NCI-H146 treated with DMSO at 0.1 percent for 48 hours (cell line): ENCODE measurements around the gene S100A4.
"Not testable (repeated sequence)": the region's sequence is repeated elsewhere in the genome, so short reads cannot be mapped to it uniquely, and the experiment has no call there.

Experiments
- DNase-seq: peaks from one replicate; lab custom pipeline; 2025; ENCODE audit not compliant: unreplicated experiment; lab: John Stamatoyannopoulos, UW

The S100A4 gene

DNA sequence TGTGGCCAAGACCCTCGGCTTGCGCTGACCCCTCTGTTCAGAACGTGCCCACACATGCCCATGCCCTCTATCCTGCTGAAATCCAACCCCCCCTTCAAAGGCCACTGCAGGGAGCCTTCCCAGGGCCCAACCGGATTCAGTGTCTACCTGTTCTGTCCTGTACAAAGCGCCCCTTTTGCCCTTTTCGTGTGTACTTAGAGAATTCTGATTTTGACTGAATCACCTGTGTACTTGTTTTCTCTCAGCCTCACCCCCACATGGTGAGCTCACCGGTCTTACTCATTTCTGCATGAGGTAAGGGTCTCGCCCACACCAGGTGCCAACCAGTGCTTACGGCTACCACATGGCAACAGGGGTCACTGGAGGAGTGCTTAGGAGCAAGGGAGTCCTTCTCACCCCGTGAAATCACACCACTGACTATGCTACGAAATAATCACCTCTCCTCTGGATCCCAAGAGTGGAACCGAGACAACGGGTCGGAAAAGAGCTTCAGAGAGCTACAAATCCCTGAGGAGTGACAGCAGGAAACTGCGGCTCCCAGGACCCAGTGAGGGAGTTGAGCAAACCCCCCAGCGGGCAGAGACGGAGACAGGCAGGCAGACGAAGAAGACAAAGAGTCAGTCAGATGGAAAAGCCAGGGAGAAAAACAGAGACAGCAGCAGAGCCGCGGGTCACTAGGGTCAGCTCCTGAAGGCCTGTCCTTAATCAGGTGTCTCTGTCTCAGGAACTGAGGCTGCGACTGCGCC, 22.2 kb upstream of the S100A4 start:
- DNase-seq = no peak

DNA sequence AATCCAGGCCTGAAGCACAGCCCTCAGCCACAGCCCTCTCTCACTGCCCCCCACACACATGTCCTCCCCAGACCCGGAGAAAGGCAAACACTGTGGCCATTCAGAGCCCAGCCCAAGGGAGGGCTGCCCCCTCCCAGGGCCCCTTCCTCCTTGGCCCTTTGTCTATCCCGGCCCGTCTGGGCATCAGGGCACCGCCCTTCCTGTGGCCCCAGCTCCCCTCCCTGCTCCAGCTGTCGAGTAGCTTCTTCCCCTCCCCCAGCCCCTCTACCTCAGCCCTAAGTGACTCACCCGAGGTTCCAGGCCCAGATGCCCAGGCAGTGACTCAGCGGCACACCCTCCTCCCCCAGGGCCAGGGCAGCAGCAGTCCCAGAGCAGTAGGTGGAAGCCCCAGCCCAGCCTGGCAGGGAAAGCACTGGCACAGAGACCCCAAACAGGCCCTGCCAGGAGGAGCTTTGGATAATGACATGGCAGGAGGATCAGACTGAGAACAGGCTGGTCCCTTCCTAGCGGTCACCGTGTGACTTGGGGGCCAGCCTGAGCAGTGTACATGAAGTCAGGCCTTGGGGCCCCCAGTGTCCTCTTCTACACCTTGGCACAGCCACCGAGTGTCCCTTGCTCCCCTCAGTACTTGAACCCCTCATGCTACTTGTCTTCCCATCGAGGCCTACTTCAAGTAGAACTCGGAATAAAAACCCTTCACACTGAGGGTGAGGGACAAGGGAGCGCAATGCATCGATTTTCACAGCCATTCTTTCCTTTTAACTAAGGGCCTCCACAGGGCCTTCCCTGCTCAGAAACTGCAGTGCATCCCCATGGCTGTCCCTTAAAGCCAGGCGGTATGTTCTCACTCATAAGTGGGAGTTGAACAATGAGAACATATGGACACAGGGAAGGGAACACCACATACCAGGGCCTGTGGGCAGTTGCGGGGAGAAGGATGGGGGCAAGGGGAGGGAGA, 21.1 kb upstream of the S100A4 start:
- DNase-seq = no peak

DNA sequence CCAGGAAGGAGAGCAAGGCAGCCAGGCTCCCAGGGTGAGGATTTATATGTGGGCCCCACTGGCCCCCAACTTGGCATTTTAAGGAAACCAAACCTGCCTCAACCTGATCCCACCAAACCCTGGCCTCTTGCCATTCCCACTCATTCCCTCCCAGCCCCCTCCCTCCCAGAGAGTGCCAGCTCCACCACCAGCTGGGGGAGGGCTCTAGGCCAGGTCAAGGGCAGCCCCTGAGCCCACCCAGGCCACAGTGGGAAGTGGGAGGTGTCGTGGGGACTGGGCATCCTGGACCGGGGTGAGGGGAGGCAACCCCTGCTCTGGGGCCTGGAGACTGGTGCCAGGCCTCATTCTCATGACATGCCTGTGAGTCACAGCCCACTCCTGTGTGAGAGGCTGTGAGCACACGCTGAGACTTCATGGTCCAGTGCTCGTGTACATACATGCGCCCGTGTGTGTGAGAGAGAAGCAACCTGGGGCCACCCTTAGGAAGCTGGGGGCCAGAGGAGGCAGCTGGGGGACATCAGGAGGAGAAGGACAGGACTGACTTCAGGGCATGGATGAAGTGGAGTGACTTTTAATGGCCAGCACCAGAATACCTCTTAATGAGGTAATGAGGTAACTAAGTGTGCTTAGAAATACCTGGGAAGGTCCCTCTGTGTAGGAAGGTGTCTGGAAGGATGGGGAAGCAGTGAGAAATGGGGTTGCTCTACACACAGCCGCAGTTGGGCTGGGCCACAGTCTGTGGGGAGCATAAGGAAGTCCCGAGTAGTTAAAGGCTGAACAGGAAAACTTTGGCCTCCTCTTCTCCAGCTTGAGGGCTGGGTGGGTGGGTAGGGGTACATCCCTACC, 20.1 kb upstream of the S100A4 start, which contains the start of gene S100A2:
Gene S100A2 (minus strand): TSS at position 316 of the 846 bp plus-strand sequence. CDS start 1,967 bp downstream, outside the sequence.
- DNase-seq = no peak

DNA sequence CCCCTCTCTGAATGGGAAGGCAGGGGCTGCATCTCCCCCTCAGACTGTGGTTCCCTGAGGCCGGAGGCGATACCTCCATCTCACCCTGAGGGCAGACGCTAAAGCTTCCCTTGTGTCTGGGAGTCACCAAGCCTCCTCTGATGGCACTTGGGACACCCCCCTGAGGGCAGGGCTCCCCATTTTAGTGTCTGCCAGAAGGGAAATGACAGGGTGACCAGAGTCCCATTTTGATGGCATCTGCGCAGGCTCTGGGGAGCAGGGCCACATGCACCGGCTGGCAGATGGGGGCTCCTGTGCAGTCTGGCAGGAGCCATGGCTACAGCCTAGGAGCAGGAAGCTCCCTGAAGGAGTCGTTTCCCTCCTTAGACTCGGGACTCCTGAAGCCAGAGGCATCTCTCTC, 18.4 kb upstream of the S100A4 start:
- no peak for DNase-seq

DNA sequence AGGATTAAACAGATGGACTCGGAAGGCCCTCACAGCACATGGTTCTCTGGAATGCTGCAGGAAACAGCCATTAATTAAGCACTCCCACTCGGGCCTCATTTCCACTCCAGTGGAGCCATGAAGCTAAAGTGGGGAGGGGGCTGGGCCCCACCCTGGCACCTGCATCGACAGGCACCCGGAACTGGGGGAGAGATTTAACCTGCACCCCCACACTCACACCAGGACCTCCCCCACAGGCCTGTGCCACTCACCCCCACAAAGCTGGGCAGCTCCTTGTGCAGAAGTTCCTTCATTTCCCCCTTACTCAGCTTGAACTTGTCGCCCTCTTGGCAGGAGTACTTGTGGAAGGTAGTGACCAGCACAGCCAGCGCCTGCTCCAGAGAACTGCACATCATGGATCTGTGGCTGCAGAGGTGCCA, 17.9 kb upstream of the S100A4 start:
- no peak for DNase-seq

DNA sequence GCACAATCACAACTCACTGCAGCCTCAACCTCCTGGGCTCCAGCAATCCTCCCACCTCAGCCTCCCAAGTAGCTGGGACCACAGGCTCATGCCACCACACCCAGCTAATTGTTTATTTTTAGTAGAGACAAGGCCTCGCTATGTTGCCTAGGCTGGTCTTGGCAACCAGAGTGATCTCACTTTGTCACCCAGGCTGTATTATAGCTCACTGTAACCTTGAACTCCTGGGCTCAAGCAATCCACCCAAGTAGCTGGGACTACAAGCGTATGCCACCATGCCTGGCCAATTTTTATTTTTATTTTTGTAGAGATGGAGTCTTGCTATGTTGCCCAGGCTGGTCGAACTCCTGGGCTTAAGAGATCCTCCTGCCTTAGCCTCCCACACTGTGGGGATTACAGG, 16.4 kb upstream of the S100A4 start:
- not testable (repeated sequence) for DNase-seq

DNA sequence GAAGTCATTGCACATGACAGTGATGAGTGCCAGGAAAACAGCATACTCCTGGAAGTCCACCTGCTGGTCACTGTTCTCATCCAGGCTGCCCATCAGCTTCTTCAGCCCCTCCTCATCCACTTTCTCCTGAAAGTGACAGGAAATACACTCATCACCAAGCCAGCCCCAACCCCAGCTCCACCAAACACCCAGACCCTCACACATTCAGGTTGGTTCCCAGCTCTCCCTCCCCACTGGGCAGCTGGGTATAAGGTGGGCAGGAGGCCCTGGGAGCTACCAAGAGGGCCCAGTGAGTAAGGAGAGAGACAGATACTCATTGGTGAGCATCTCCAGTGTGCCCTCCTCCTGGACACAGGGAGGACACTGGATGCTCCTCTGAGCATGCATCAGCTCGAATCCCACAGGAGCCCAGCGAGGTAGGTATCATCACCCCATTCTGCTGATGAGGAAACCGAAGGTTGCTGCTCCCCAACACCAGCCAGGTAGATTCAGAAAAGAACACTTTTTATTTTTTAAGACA, 15.9 kb upstream of the S100A4 start:
- DNase-seq = no peak

DNA sequence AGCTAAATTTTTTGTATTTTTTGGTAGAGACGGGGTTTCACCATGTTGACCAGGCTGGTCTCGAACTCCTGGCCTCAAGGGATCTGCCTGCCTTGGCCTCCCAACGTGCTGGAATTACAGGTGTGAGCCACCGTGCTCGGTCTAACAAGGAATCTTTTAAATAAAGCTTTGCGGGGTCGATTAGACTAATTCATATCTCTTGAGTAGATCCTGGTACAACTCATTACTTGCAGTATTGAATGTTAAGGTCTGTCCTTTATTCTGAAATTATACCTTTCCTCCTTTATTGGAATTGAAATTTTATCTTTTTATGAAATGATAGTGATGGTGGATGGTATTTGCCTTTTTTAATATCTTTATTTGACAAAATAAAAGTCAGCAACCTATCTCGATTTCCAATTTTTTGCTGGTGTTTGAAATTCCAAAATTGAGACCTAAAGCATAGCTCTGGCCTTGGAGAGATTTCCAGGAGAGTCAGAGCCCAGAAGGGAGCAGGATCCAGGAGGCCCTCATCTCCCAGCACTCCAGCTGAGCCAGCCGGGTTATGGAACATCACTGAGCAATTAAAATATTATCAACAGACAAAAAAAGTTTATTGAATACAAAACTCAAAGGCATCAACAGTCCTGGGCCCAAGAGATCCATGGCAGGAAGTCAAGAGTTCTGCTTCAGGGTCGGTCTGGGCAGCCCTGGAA, 15.3 kb upstream of the S100A4 start:
- no peak for DNase-seq

DNA sequence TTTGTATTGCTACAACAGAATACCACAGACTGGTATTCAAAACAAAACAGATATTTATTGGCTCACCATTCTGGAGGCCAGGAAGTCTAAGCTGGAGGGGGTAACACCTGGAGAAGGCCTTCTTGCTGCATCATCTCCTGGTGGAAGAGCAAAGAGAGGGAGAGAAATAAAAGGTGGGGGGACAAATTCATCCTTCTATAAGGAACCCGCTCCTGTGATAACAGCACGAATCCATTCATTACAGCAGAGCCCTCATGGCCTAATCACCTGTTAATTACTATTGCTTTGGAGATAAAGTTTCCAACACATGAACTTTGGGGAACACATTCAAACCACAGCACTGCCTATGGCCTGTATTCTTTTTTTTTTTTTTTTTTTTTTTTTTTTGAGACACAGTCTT, 14.6 kb upstream of the S100A4 start:
- DNase-seq = no peak

DNA sequence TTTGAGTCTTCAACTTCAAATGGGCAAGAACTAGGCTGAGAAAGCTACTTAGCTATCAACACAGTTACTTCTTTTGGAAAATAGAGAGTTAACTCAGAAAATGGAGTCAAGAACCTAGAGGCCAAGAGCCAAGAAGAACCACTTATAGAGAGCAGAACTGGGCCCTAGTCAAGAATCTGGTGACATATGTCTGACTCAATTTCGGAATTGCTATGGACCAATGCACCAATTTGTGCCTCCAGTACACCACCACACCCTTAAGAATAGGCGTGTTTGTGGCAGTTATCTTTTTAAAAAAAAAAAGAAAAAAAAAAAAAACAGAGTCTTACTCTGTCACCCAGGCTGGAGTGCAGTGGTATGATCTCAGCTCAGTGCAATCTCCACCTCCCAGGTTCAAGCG, 12.3 kb upstream of the S100A4 start:
- no peak for DNase-seq

DNA sequence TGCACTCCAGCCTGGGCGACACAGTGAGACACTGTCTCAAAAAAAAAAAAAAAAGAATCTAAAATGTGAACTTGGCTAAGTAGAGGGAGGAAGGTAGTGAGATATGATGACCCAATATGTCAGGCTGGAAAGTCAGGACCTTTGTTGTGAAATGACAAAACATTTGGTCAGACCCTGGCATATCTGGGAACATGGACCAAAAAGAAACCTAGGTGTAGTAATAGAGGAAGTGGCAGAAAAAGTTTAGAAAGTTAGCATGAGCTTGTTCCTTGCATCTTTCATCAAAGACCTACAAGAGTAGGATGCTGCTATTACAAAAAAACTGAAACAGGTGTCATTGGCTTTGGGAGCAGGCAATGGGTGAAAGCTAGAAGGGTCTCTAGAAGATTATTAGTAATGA, 10.7 kb upstream of the S100A4 start:
- DNase-seq = no peak

DNA sequence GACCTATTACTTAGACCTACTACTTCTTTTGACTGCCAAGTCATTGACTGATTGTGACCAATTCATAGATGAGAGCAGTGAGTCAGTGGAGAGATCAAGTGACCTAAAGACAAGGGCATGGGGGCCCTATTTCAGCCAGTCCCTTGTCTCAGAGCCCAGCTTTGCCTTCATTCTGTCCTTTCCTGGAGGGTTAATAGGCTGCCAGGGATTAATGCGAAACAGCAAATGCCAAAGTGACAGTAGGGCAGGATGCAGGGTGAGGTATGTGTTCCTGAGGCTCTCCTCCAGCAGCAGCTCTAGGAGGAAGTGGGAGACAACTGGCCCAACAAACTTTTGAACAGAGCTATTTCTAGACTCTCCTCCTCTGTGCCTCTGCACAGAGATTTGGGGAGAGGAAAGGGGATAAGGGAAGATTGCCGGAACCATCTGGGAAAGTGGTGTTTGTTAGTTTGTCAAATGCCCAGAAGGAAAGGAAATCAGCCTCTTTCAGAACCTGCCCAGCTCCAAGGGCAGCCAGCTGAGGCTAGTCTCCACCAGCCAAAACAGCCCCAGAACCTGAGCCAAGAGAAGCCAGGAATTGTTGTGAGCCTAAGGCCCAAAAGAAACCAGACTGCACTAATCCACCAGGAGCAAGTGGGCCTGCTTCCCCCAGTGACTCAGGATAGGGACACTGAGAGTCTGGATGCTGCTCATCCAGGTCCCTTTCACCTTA, 8.4 kb upstream of the S100A4 start:
- no peak for DNase-seq

DNA sequence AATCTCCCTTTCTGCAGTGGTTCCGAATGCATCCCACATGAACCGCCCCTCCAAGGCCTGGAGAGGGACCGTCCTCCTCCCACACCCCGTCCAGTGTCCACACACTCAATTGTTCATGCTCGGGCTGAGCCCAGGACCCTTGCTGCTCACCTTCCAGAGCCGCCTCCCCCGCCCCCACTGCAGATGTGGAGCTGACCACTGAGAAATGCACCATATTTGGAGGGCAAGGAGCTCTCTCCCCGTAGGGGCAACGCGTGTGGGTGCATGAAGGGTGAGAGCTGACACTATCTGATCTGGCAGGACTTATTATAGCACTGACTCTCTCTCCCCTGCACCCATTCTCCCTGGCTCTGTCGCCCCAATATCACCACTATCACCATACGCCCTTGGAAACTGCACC, 7.5 kb upstream of the S100A4 start:
- no peak for DNase-seq

DNA sequence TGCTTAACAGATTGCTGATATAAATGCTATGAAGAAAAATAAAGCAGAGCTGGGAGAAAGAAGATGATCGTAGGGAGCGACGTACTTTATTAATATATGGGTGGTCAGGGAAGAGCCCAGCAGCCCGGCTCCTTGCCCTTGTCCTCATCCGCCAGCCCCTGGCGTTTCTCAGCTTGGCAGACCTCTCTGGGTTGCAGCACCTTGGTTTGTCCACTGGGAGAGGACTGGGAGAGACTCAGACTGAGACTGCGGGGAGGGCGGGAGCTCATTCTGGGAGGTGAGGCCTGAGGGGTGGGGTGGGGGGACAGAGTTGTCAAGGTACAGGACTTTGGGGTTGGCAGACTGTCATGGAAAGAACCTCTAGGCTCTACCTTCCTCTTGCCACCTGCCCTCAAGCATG, 6.7 kb upstream of the S100A4 start:
- DNase-seq = no peak

DNA sequence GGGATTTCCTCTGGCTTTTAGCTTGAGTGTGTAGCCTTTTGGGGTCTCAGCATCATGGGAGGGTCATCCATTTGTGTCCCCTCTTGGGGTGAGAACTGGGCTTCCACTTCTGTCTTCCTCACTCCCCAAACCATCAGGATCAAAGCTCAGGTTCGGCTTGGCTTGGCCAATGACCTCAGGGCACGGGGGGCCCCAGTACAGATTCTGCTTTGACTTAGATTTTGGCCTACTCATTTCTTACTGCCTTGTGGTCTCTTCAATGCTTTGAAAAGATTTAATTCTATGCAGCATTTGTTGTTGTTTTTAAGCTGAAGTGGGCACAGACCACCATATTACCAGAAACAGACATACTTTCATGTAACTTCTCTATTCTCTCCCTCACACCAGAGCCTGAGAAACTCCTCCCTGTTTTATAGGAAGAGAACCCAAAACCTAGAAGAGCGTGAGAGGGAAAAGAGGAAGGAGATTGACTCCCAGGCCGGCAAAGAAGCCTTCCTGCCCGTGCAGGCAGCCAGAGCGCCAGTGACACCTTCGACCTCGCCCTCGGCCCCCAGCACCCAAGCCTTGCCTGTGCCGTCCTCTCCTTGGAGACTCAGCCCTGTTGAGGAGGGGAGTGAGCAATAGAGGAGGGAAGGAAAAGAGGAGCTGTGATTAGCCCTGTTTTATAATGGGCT, 5.4 kb upstream of the S100A4 start:
- DNase-seq = no peak

DNA sequence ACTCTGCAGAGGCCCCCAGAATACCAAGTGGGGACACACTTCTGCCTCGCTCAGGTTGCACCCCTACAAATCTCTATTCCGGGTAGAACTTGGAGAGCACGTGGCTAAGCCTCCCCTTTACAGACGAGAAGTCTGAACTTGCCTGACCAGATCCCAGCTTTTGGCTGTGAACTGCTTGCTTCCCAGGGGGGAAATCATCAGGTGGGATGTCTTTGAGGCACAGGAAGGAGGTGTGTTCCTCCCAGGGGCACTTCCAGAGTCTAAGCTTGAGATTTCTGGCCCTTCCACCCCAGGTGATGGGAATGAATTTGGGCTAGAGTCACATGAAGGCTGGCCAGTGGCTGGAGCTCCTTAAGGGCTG, 4.8 kb upstream of the S100A4 start:
- no peak for DNase-seq

DNA sequence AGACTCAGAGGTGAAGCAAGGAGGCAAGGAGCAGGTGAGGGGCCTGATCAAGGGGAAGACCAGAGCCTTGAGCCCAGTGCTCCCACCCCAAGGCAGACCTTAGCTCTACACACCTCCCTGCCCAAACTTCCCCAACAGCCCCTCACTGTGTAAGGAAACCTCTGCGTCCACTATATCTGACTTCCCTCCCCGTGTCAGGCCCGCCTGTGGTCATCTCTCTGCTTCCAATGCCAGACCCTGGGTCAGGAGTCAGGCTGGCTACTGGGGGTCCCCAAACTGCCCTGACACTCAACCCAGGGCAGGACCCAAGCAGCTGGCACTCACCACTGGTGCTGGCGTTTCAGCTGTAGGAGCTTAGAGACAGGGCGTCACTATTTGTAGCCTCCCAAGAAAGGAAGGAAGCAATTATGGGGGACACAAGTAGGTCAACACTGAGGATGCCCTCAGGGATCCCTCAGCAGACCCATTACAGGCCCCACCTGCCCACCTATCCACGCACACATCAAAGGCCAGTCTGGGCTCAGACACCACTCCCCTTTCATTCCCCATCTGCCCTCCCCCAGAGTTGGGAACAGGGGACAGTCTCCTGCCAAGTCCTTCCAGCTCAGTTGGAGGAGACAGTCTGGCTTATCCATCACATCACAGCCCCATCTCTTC, 4.3 kb upstream of the S100A4 start:
- no peak for DNase-seq

DNA sequence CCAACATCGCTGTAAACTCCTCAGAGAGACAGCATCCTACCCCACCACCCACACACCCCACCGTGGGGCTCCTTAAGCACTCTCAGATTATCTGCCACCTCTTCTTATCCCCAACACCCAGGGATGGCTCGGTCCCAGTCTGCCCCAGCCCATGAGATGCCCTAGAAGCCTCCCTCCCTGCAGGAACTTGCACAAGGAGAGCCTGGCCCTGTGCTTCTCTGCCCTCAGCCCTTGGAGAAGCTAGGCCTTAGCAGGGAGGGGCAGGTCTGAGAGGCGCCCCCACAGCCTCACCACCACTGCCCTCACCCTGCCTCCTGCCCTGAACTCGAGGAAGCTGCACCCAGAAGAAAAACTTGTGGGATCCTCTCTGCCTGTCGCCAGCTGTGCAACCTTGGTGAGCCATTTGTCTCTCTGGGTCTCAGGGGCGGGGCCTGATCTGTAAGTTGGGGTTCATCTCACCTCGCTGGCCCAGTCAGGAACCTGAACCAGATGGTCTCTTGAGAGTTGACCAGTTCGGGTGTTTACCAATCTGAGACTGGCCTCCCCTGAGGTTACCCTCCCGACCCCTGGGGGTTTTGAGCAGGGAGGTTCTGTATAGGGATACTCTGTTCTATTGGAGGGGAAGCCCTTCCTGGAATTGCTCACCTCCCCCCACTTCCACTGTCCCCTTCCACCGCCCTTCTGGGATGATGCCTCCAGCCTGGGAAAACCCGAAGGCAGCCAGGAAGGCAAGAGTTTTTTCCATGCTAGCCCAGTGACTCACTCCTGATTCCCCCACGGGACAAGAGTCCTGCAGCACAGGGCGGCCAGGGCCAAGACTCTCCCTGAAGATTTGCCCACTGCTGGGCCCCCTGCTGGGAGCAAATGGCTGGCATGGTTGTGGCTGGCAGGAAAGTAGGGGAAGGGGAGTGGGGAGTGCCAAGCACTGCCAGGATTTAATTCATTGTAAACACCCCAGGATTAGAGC, 3.4 kb upstream of the S100A4 start, which contains the start of gene S100A3:
Gene S100A3 (minus strand): TSS at position 537 of the 967 bp plus-strand sequence. CDS start 773 bp downstream, outside the sequence.
- no peak for DNase-seq
